ENCODE results near the gene KIAA1328. TPM values are rescaled to one million over a fixed set of nuclear protein-coding genes. Genes with fewer than 3 reads are reported as not detected.

The KIAA1328 gene
- total and polyA plus RNA-seq, 2 donors (not counting 3 experiments of a cell fraction or from before 2014, with no cell fraction given) = 2.7 to 6.5 TPM

- ChIA-PET POLR2A (no interaction called here), CTCF (no interaction called here)
- BruUV-seq (replicated peaks) = no TSS peak
- Histone ChIP-seq H3K9ac (replicated peaks; ENCODE audit: extremely low read depth, insufficient read depth, low read length) (no peak overlapping the region), H3K9me3 (replicated peaks; ENCODE audit: control insufficient read depth, insufficient read depth, low read length) (no peaks in the 10 kb centered on the region), H3K79me2 (ENCODE audit: control insufficient read depth, insufficient read depth, low read length) (no peaks in the 10 kb centered on the region), H3K4me1 (ENCODE audit: control insufficient read depth, extremely low read depth, insufficient read depth, low read length) (no peaks in the 10 kb centered on the region), H3K9me1 (replicated peaks; ENCODE audit: control insufficient read depth, extremely low read depth, insufficient read depth, low read length) (no peaks in the 10 kb centered on the region), H3K4me2 (ENCODE audit: insufficient read depth, low read length) (no peak overlapping the region), H2AFZ (ENCODE audit: low read depth, low read length) (no peak overlapping the region), H3K4me3 (replicated peaks in 1 of 3; ENCODE audit: insufficient read depth in 1 of 3, low read depth in 1 of 3, low read length in 3 of 3) (no peak overlapping the region), H3K36me3 (ENCODE audit: control insufficient read depth in 2 of 2, extremely low read depth in 1 of 2, insufficient read depth in 2 of 2, low read length in 2 of 2) (no peaks in the 10 kb centered on the region), H4K20me1 (replicated peaks; ENCODE audit: control insufficient read depth, extremely low read depth, insufficient read depth, low read length) (no peaks in the 10 kb centered on the region), H3K27me3 (ENCODE audit: control insufficient read depth in 2 of 2, insufficient read depth in 2 of 2, low read length in 2 of 2) (no peaks in the 10 kb centered on the region), H3K27ac (ENCODE audit: insufficient read depth, low read depth, low read length) (no peak overlapping the region)
- no peak for FAIRE-seq
- intact Hi-C loops (cut with micrococcal nuclease) = no loop called here
- dilution Hi-C loops (cut with MboI; ENCODE audit: extremely low pct_ligation_motif_present, low sequenced_read_pairs) = no loop called here
- no peak for DNase-seq (ENCODE audit: low read depth, low spot score)
- no peak for TF ChIP-seq MAX (IDR thresholded peaks at IDR 0.05; ENCODE audit: insufficient read depth, insufficient read length)
- TF ChIP-seq EZH2 (IDR thresholded peaks at IDR 0.05; ENCODE audit: borderline replicate concordance, low read depth, low read length, severe bottlenecking) = no peak
- TF ChIP-seq CTCF (IDR thresholded peaks at IDR 0.05; ENCODE audit: extremely low read depth in 1 of 2, insufficient read depth in 1 of 2, low read depth in 1 of 2, low read length in 2 of 2) = no peak
- TF ChIP-seq GATA2 (IDR thresholded peaks at IDR 0.05; ENCODE audit: insufficient read depth, insufficient read length, low read depth, low read length) = no peak
- TF ChIP-seq POLR2A (IDR thresholded peaks at IDR 0.05; ENCODE audit: low read depth, low read length) = no peak
- no peak for TF ChIP-seq JUN (IDR thresholded peaks at IDR 0.05; ENCODE audit: borderline replicate concordance, insufficient read depth, insufficient read length, low read depth)
- no peak for TF ChIP-seq POLR2AphosphoS5 (IDR thresholded peaks at IDR 0.05; ENCODE audit: insufficient read depth, low read depth, low read length)
- no peak for TF ChIP-seq MYC (IDR thresholded peaks at IDR 0.05; ENCODE audit: low read depth, low read length)
- TF ChIP-seq FOS (IDR thresholded peaks at IDR 0.05; ENCODE audit: borderline replicate concordance, insufficient read depth, low read length) = no peak
These were observed 342.1 kb downstream of the KIAA1328 start for GRCh38 chr18:37170984-37171383.
